Measurements from ENCODE around the gene FIG4. TPM values are rescaled to one million over a fixed set of nuclear protein-coding genes. Genes with fewer than 3 reads are reported as not detected.
A peak's percentile ranks its signal among the peaks of the same experiment; 100 is the strongest.

The FIG4 gene
- polyA plus RNA-seq, 1 donor (not counting 4 experiments of a cell fraction or from before 2014, with no cell fraction given): 12.8 TPM

DNA sequence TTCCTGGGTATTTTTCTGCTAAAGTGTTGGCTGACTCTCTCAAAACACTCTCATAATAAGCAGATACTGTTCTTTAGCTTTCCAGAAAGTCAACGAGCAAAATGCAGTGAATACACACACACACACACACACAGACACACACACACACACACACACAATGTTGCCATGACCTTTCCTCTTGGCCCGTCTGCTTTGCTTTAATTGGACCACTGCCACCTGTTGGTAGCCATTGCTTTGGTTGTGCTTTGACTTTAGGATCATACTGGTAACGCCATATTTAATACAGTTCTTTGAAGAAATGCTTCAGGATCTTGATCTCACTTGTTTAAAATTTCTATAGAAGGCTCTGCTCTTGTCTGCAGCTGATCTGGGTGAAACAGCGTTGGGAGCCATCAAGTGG, 4.4 kb downstream of the FIG4 start:
- no peak for FAIRE-seq
- no peaks in the 10 kb centered on the region for H3K27me3 ChIP-seq (ENCODE audit: control insufficient read depth, extremely low read depth, insufficient read depth, low read length)
- dilution Hi-C loops (cut with MboI; ENCODE audit: extremely low pct_ligation_motif_present, low sequenced_read_pairs): no loop called here
- DNase-seq (ENCODE audit: low read depth, low spot score): no peak
- no peak overlapping the region for H3K27ac ChIP-seq (ENCODE audit: control insufficient read depth, insufficient read depth, low read length)
- no peaks in the 10 kb centered on the region for H3K79me2 ChIP-seq (ENCODE audit: control insufficient read depth, insufficient read depth, low read length)
- no peak overlapping the region for H3K4me3 ChIP-seq (ENCODE audit: control insufficient read depth in 2 of 3, extremely low read depth in 1 of 3, insufficient read depth in 2 of 3, low read depth in 1 of 3, low read length in 3 of 3)
- no peaks in the 10 kb centered on the region for H3K36me3 ChIP-seq (ENCODE audit: control insufficient read depth in 2 of 2, extremely low read depth in 1 of 2, insufficient read depth in 2 of 2, low read length in 2 of 2)
- no peaks in the 10 kb centered on the region for H3K9me1 ChIP-seq (ENCODE audit: control insufficient read depth, extremely low read depth, insufficient read depth, low read length)
- H3K9me3 ChIP-seq (ENCODE audit: control insufficient read depth, low read depth, low read length): no peaks in the 10 kb centered on the region
- H4K20me1 ChIP-seq (ENCODE audit: control insufficient read depth, extremely low read depth, insufficient read depth, low read length): no peaks in the 10 kb centered on the region
- no peak overlapping the region for H2AFZ ChIP-seq (ENCODE audit: control insufficient read depth, low read length)
- H3K4me2 ChIP-seq (ENCODE audit: control insufficient read depth, extremely low read depth, insufficient read depth, low read depth, low read length): no peak overlapping the region
- peaks cover 5% of the 10 kb centered on the region for H3K4me1 ChIP-seq (ENCODE audit: control insufficient read depth, extremely low read depth, insufficient read depth, low read length)
- no peak for TF ChIP-seq EZH2 (IDR thresholded peaks at IDR 0.05; ENCODE audit: low read length)
- TF ChIP-seq, protein P1, sequence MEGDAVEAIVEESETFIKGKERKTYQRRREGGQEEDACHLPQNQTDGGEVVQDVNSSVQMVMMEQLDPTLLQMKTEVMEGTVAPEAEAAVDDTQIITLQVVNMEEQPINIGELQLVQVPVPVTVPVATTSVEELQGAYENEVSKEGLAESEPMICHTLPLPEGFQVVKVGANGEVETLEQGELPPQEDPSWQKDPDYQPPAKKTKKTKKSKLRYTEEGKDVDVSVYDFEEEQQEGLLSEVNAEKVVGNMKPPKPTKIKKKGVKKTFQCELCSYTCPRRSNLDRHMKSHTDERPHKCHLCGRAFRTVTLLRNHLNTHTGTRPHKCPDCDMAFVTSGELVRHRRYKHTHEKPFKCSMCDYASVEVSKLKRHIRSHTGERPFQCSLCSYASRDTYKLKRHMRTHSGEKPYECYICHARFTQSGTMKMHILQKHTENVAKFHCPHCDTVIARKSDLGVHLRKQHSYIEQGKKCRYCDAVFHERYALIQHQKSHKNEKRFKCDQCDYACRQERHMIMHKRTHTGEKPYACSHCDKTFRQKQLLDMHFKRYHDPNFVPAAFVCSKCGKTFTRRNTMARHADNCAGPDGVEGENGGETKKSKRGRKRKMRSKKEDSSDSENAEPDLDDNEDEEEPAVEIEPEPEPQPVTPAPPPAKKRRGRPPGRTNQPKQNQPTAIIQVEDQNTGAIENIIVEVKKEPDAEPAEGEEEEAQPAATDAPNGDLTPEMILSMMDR (optimal IDR thresholded peaks at IDR 0.05 in 1 of 3, IDR thresholded peaks at IDR 0.05 in 1 of 3, conservative IDR thresholded peaks at IDR 0.05 in 1 of 3; ENCODE audit: extremely low read depth in 1 of 3, insufficient read depth in 2 of 3, low read length in 3 of 3): peak in 1 of 3 experiments; percentile 40
- H3K9ac ChIP-seq (ENCODE audit: control insufficient read depth, extremely low read depth, insufficient read depth, low read length): no peak overlapping the region

DNA sequence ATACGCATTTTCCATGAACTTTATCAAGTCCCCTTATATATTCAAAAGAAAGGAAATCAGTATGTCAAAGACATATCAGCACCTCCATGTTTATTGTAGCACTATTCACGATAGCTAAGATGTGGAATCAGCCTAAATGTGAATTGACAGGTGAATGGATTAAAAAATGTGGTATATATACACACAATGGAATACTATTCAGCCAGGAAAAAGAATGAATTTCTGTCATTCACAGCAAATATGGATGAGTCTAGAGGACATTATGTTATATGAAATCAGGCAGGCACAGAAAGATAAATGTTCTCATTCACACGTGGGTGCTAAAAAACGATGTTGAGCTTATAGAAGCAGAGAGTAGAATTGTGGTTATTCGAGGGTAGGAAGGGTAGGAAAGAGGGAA, 5.3 kb downstream of the FIG4 start:
- H3K27me3 ChIP-seq (ENCODE audit: control insufficient read depth, extremely low read depth, insufficient read depth, low read length): no peaks in the 10 kb centered on the region
- H4K20me1 ChIP-seq (ENCODE audit: control insufficient read depth, extremely low read depth, insufficient read depth, low read length): no peaks in the 10 kb centered on the region
- no peaks in the 10 kb centered on the region for H3K9me3 ChIP-seq (ENCODE audit: control insufficient read depth, low read depth, low read length)
- no peak overlapping the region for H3K4me2 ChIP-seq (ENCODE audit: control insufficient read depth, extremely low read depth, insufficient read depth, low read depth, low read length)
- no peaks in the 10 kb centered on the region for H3K79me2 ChIP-seq (ENCODE audit: control insufficient read depth, insufficient read depth, low read length)
- no peaks in the 10 kb centered on the region for H3K36me3 ChIP-seq (ENCODE audit: control insufficient read depth in 2 of 2, extremely low read depth in 1 of 2, insufficient read depth in 2 of 2, low read length in 2 of 2)
- H3K4me1 ChIP-seq (ENCODE audit: control insufficient read depth, extremely low read depth, insufficient read depth, low read length): peaks cover 4% of the 10 kb centered on the region
- no peak for TF ChIP-seq EZH2 (IDR thresholded peaks at IDR 0.05; ENCODE audit: low read length)
- TF ChIP-seq, protein P1 (optimal IDR thresholded peaks at IDR 0.05 in 1 of 3, IDR thresholded peaks at IDR 0.05 in 1 of 3, conservative IDR thresholded peaks at IDR 0.05 in 1 of 3; ENCODE audit: extremely low read depth in 1 of 3, insufficient read depth in 2 of 3, low read length in 3 of 3): no peak
- H3K27ac ChIP-seq (ENCODE audit: control insufficient read depth, insufficient read depth, low read length): no peak overlapping the region
- no peak overlapping the region for H2AFZ ChIP-seq (ENCODE audit: control insufficient read depth, low read length)
- H3K4me3 ChIP-seq (ENCODE audit: control insufficient read depth in 2 of 3, extremely low read depth in 1 of 3, insufficient read depth in 2 of 3, low read depth in 1 of 3, low read length in 3 of 3): no peak overlapping the region
- H3K9me1 ChIP-seq (ENCODE audit: control insufficient read depth, extremely low read depth, insufficient read depth, low read length): no peaks in the 10 kb centered on the region
- DNase-seq (ENCODE audit: low read depth, low spot score) (no peak), FAIRE-seq (no peak)
- dilution Hi-C loops (cut with MboI; ENCODE audit: extremely low pct_ligation_motif_present, low sequenced_read_pairs): no loop called here
- no peak overlapping the region for H3K9ac ChIP-seq (ENCODE audit: control insufficient read depth, extremely low read depth, insufficient read depth, low read length)
